ENCODE data around the gene MYO5C.
A peak's percentile ranks its signal among the peaks of the same experiment; 100 is the strongest.
"Not testable (repeated sequence)": the region's sequence is repeated elsewhere in the genome, so short reads cannot be mapped to it uniquely, and the experiment has no call there.

The MYO5C gene

GRCh38 chr15:52180196-52180835 is 115.3 kb downstream of the MYO5C start:
- no peak for FAIRE-seq
- no peak for DNase-seq (ENCODE audit: low spot score)

GRCh38 chr15:52179278-52180195 is 116.1 kb downstream of the MYO5C start:
- DNase-seq (ENCODE audit: low spot score) (peak; percentile 59), FAIRE-seq (no peak)

- FAIRE-seq (no peak), DNase-seq (ENCODE audit: low spot score) (no peak)
Measured at GRCh38 chr15:52178765-52179164, 116.8 kb downstream of the MYO5C start.

GRCh38 chr15:52172869-52173268 is 122.7 kb downstream of the MYO5C start:
- FAIRE-seq = no peak
- no peak for DNase-seq (ENCODE audit: low spot score)

- DNase-seq (ENCODE audit: low spot score) (no peak), FAIRE-seq (no peak)
Measured at GRCh38 chr15:52171807-52172206, 123.8 kb downstream of the MYO5C start.

GRCh38 chr15:52171386-52171785 is 124.2 kb downstream of the MYO5C start:
- DNase-seq (ENCODE audit: low spot score) (no peak), FAIRE-seq (no peak)

GRCh38 chr15:52170199-52170598 is 125.4 kb downstream of the MYO5C start:
- not testable (repeated sequence) for DNase-seq (ENCODE audit: low spot score); FAIRE-seq

- DNase-seq (ENCODE audit: low spot score); FAIRE-seq: not testable (repeated sequence)
Measured at GRCh38 chr15:52165494-52166131, 130.0 kb downstream of the MYO5C start.

GRCh38 chr15:52164631-52165265 is 130.9 kb downstream of the MYO5C start:
- FAIRE-seq (no peak), DNase-seq (ENCODE audit: low spot score) (no peak)

- FAIRE-seq (no peak), DNase-seq (ENCODE audit: low spot score) (no peak)
Measured at GRCh38 chr15:52163321-52164190, 132.0 kb downstream of the MYO5C start.

GRCh38 chr15:52162876-52163275 is 132.7 kb downstream of the MYO5C start:
- FAIRE-seq (no peak), DNase-seq (ENCODE audit: low spot score) (no peak)

GRCh38 chr15:52162260-52162659 is 133.3 kb downstream of the MYO5C start:
- no peak for DNase-seq (ENCODE audit: low spot score)
- FAIRE-seq = no peak

GRCh38 chr15:52161406-52161966 is 134.1 kb downstream of the MYO5C start:
- DNase-seq (ENCODE audit: low spot score) (no peak), FAIRE-seq (no peak)

GRCh38 chr15:52159645-52160044 is 136.0 kb downstream of the MYO5C start:
- FAIRE-seq (no peak), DNase-seq (ENCODE audit: low spot score) (no peak)

GRCh38 chr15:52158084-52158765 is 137.4 kb downstream of the MYO5C start:
- DNase-seq (ENCODE audit: low spot score) (no peak), FAIRE-seq (no peak)

GRCh38 chr15:52155878-52156277 is 139.7 kb downstream of the MYO5C start:
- DNase-seq (ENCODE audit: low spot score) (no peak), FAIRE-seq (no peak)

- DNase-seq (ENCODE audit: low spot score) = no peak
Measured at GRCh38 chr15:52154896-52155865, 140.4 kb downstream of the MYO5C start.

More at GRCh38 chr15:52154896-52155865, 140.4 kb downstream of the MYO5C start:
- no peak for FAIRE-seq

All from RCC 7860 (cell line).